PFSK-1 (cell line): ENCODE measurements around the gene SPEG.

Source experiments
- FOXP2 ChIP-seq: optimal IDR thresholded peaks from 2 replicates; pipeline ENCODE3; 2011; ENCODE audit warnings: borderline replicate concordance, control low read depth, inconsistent platforms; ENCODE audit not compliant: insufficient read depth; ENCODE audit errors: extremely low read length, extremely low read depth
- POLR2AphosphoS5 ChIP-seq: IDR thresholded peaks from 2 replicates; pipeline ENCODE4 v1.6.1; 2012; ENCODE audit warnings: low read depth, mild to moderate bottlenecking, control low read depth, low read length, moderate library complexity
- REST ChIP-seq, 2 experiments: IDR thresholded peaks; 2 replicates each; pipeline versions ENCODE4 v1.6.1 to v1.8.0; 2011 to 2012; ENCODE audit warnings: low read depth in 2 of 2, low read length in 2 of 2, control low read depth in 1 of 2, inconsistent platforms in 1 of 2, mild to moderate bottlenecking in 1 of 2, moderate library complexity in 1 of 2; ENCODE audit not compliant: insufficient read depth in 1 of 2
- SIN3A ChIP-seq: IDR thresholded peaks from 2 replicates; pipeline ENCODE4 v1.6.1; 2012; ENCODE audit warnings: mild to moderate bottlenecking, low read length, moderate library complexity, borderline replicate concordance; ENCODE audit not compliant: insufficient read depth
- TAF1 ChIP-seq: IDR thresholded peaks from 2 replicates; pipeline ENCODE4 v1.6.1; 2012; ENCODE audit warnings: low read length, control low read depth, borderline replicate concordance; ENCODE audit not compliant: insufficient read depth

The SPEG gene

DNA sequence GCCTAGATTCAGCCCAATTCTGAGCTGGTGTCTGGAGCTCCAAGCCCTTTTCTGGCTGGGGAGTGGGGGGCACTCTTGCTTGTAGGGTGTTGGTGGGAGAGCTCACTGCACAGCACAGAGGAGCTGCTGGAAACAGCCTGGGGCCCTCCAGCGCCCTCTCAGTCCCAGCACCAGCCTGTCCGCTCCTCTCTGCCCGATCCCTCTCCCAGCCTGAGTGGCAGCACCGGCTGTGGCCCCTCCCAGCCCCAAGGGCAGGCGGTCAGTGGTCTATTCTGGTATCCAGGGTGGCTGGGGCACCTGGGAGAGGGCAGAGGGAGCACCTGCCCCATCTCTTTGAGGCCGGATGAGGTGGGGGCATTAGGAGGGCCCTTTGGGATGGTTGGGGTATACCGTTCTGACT lies 29.7 kb upstream of the SPEG start:
- no peak for TF ChIP-seq FOXP2
- TF ChIP-seq TAF1, result no peak
- no peak for TF ChIP-seq SIN3A
- TF ChIP-seq POLR2AphosphoS5, result no peak
- TF ChIP-seq REST (IDR thresholded peaks at IDR 0.05; ENCODE audit: insufficient read depth in 1 of 2, low read depth in 2 of 2, low read length in 2 of 2), result no peak

DNA sequence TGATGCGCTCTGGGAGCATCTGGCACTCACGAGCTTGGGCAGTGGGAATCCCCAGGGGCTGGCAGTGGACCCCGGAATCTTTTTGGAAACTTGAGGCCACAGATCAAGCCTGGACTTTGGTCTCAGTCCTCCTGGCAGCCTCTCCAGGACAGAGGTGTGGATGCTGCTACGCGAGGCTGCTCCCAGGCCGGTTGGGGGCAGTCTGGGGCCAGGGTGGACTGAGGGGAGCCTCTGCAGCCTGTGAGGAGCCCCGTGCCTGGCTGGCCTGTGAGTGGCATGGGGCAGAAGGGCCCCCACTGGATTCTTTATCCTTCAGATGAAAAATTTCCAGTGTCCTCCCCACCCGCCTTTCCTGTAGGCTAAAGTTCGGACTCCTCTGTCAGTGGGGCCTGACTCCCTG lies 29.2 kb upstream of the SPEG start:
- TF ChIP-seq TAF1 (no peak), FOXP2 (no peak), REST (IDR thresholded peaks at IDR 0.05; ENCODE audit: insufficient read depth in 1 of 2, low read depth in 2 of 2, low read length in 2 of 2) (no peak), POLR2AphosphoS5 (no peak)

DNA sequence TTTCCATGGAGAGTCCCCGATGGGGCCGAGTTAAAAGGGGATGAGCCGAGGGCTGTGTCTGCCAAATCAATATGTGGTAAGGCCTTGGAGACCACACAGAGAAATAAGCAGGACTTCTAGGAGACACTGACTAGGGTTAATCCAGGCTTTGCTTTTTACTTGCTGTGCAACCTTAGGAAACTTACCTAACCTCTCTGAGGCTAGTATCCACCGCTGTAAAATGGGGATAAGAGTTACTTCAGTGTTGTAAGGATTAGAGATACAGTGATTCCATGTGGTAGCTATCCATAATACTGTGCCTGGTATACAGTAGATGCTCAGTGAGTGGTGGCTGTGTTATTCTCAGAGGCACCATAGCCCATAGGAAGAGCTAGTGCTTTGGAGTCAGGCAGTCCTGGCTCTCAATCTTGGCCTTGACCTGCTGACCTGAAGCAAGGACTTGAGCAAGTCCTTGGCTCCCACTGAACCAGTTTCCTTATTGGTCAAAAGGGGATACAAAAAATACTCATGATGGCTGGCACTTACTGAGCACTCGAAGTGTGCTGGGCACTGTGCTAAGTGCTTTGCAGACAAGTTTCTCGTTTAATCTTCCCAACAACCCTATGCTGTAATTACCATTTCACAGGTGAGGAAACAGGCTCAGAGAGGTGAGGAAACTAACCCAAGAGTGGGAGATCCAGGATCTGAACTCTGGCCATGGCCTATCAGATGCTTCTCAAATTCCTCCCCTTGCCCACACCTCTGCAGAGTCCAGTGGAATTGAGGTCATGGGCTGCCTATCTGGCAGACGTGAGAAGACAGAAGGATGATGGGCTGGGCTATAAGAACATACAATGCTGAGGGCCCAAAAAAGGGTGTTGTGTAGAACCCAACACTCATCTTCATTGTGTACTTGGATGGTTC lies 28.4 kb upstream of the SPEG start:
- TF ChIP-seq REST (IDR thresholded peaks at IDR 0.05; ENCODE audit: insufficient read depth in 1 of 2, low read depth in 2 of 2, low read length in 2 of 2), result no peak
- TF ChIP-seq POLR2AphosphoS5, result no peak
- TF ChIP-seq FOXP2, result no peak
- no peak for TF ChIP-seq SIN3A
- no peak for TF ChIP-seq TAF1

GRCh38 chr2:219406861-219407230 lies 27.8 kb upstream of the SPEG start:
- TF ChIP-seq FOXP2 (no peak), SIN3A (no peak)

- TF ChIP-seq SIN3A (no peak), REST (IDR thresholded peaks at IDR 0.05; ENCODE audit: insufficient read depth in 1 of 2, low read depth in 2 of 2, low read length in 2 of 2) (no peak), TAF1 (no peak), FOXP2 (no peak), POLR2AphosphoS5 (no peak)
Measured at GRCh38 chr2:219408204-219408603, 26.4 kb upstream of the SPEG start.
